ENCODE data around the gene TTC9B.
"Not testable (repeated sequence)": the region's sequence is repeated elsewhere in the genome, so short reads cannot be mapped to it uniquely, and the experiment has no call there.

Gene TTC9B

GRCh38 chr19:40232949-40233810 is 15.0 kb upstream of the TTC9B start:
- no peak for DNase-seq (ENCODE audit: low spot score)

DNA sequence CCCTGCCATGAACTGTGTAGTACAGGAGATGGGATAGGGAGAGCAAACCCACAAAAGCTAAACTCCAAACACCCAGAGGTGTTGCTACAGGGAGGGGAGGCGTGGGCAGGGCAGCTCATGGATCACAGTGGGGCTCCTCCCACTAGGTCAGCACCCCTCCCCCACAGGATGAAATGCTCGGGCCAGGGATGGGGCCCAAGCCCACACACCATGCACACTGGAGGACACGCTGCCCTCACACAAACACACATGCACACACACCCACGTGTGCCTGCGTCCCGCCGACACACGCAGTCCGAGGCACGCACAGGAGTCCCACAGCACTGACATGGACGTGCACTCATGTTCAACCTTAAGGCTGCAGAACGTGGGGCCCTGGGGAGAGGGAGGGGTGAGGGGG is 14.3 kb upstream of the TTC9B start:
- DNase-seq (ENCODE audit: low spot score): no peak

DNA sequence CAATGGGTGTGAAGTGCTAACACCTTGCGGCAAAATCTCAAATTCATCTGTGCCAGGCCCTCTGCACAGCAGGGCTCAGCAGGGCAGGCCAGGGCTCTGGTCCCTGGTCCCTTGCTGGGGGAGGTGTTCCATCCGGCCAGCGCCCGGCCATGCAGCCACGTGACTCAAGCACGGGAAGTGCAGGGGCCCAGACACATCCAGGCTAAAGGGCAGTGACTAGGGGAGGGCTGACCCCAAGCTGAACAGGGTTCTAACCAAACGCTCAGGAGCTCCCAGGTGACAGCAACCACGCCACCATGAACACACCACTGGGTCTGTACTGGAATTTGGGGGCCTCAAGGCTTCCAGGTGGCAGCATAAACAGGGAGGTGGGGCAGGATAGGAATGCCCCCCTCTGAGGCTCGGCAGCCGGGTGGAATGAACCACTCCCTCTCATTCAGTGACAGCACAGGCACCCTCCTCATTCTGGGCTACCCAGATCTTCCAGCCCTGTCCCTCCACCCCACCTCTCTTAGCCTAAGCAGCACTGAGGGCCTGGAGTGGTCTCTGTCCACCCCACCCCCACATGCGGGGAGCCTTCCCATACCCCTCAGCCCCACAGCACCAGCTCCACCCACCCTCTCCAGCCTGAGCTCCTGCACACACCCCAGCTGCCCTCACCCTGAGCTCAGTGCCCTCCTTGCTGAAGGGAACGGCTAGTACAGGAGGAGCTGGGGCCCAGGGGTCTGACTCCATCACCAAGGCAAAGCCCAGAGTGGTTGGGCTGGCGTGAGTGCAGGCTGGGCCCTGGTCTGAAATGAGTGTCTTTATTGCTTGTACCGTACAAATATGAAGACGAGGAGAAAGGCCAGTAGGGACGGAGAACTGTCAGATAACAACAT is 13.6 kb upstream of the TTC9B start:
- DNase-seq (ENCODE audit: low spot score): no peak

DNA sequence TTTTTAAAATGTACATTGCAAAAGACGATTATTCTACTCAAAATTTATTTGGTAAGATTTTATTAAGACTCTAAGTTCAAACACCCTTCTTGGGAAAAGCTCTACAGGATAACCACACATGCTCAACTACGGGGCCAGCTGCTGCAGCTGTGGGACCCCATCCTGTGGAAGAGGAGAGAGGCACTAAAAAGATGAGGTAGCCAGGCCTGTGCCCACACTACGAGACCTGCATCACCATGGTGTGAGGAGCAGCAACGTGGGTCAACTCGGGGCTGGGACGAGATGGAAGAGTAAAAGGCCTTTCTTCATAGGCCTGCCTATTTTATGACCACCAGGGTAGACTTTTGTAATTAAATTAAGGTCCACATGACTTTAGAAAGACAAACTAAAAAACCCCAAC is 12.9 kb upstream of the TTC9B start:
- DNase-seq (ENCODE audit: low spot score): no peak

GRCh38 chr19:40229926-40230417 is 11.8 kb upstream of the TTC9B start:
- DNase-seq (ENCODE audit: low spot score): no peak

- DNase-seq (ENCODE audit: low spot score): no peak
These were observed 11.3 kb upstream of the TTC9B start for GRCh38 chr19:40229484-40229883.

DNA sequence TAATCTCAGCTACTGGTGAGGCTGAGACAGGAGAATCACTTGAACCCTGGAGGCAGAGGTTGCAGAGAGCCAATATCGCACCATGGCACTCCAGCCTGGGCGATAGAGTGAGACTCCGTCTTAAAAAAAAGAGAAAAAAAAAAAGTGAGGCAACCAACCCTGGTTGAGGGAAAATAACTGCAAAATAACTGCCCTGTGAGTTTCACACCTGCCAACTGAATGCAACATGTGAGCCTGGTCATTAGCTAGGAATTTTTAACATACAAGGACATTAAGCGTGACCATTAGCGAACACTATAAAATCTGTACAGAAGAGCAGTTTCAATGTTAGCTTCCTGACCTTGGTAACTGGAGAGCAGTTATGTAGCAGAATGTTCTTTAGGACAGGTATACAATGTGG is 10.7 kb upstream of the TTC9B start:
- DNase-seq (ENCODE audit: low spot score): no peak

DNA sequence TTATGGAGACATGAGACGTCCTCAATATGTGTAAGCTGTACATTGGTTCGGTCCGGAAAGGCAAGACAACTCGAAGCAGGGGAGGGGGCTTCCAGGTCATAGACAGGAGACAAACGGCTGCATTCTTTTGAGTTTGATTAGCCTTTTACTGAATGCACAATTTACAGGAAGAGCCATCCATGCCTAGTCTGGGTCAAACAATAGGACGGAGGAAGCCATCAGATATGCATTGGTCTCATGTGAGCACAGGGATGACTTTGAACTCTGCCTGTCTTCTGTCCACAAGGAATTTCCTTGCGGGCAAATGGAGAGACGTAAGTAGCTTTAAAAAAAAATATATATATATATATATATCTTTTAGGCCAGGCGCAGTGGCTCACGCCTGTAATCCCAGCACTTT is 10.2 kb upstream of the TTC9B start:
- no peak for DNase-seq (ENCODE audit: low spot score)

DNA sequence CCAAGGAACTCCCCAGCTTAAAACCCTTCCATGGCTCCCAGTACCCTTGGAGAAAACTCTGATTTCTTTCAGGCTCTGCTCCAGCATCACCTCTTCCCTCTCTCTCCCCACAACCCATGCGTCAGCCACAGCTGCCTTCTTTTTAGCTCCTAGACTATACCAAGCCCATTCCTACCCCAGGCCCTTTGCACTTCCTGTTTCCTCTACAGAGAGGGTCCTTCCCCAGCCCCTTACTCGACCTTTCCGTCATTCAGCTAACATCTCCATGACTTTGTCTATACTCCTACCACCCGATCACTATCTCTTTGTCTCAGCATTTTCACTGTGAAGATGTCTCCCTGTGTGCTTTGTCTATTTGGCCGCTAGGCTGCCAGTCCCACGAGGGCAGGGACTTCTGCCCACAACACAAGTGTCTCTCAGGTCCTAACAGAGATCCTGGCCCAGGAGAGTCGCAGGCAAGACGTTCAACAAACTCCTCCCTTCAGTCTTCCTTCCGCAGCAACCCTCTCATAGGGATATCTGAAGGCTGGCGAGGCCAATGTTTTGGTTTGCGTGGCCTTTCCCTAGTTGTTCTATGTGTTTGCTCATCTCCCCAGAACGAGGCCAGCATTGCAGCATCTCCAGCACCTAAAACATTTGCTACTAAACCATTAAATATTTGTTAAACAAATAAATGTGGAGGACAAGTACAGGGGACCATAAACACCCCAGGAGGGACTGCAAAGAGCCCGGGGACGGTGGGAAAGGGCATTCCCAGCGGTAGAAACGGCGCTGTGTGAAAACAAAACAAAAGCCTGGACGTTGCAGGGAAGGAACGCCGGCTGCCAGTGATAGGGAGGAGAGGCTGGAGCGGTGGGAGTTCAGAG is 7.5 kb upstream of the TTC9B start:
- no peak for DNase-seq (ENCODE audit: low spot score)

GRCh38 chr19:40224342-40225150 is 6.4 kb upstream of the TTC9B start:
- no peak for DNase-seq (ENCODE audit: low spot score)

GRCh38 chr19:40223135-40223822 is 5.1 kb upstream of the TTC9B start:
- DNase-seq (ENCODE audit: low spot score): no peak

GRCh38 chr19:40221858-40222619 is 3.9 kb upstream of the TTC9B start:
- DNase-seq (ENCODE audit: low spot score): peak; percentile 90

DNA sequence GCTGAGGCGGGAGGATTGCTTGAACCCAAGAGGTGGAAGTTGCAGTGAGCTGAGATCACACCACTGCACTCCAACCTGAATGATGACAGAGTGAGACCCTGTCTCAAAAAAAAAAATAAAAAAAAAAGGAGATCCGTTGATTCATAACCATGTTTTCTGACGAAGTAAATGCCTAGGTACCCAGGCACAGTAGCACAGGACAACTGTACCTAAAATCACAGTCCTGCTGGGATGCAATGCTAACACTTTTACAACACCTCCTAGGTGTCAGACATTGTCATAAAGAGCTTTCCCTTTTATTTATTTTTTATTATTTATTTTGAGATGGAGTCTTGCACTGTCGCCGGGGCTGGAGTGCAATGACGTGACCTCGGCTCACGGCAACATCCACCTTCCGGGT is 2.5 kb upstream of the TTC9B start:
- DNase-seq (ENCODE audit: low spot score): no peak

GRCh38 chr19:40219721-40220276 is 1.6 kb upstream of the TTC9B start:
- no peak for DNase-seq (ENCODE audit: low spot score)

DNA sequence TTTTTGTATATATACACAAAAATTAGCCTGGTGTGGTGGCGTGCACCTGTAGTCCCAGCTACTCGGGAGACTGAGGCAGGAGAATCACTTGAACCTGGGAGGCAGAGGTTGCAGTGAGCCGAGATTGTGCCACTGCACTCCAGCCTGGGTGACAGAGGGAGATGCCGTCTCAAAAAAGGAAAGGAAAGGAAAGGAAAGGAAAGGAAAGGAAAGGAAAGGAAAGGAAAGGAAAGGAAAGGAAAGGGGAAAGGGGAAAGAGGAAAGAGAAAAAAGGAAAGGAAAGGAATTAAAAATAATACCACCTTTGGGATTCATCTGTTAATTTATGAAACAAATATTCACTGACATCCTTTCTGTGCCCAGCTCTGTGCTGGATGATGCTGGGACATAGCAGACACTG is 845 bp upstream of the TTC9B start:
- not testable (repeated sequence) for DNase-seq (ENCODE audit: low spot score)

- no peak for DNase-seq (ENCODE audit: low spot score)
These were observed 965 bp downstream of the TTC9B start for GRCh38 chr19:40217027-40217810.

- DNase-seq (ENCODE audit: low spot score): no peak
These were observed 1.5 kb downstream of the TTC9B start for GRCh38 chr19:40216777-40217026.

DNA sequence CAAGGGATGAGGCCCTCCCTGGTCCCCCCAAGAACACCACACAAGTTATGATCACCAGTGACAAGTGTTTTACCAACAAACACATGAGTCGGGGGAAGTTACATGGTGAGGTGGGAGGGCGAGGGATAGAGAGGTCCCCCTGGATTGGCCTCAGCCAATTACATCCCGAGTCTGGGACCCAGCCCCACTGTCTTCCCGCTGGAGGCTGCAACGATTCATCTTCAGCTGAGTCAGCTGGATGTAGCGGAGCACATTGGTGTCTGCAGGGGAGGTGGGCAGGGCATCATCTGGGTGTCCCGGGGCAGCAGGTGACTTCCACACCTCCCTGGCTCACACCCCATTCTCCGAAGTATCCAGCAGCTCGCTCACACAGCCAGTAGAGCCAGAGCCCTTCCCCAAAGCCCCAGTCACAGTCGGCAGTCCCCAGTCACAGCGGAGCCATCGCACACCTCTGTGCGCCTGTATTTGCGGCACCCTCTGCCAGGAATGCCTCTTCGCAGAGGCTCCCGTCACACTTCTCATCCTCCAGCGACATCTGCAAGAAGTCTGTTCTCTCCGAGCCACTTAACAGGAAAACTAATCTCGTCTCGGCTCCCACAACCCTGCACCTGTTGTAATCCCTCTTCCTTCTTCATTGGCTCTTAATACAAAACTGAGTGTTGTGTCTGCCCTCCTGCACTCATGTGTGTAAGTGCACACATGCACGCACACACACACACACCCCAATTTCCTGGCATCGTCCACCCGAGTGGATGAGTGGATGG is 2.0 kb downstream of the TTC9B start:
- no peak for DNase-seq (ENCODE audit: low spot score)

Data from globus pallidus (tissue), 1 donor.